Cardiac fibroblast (primary cell): Measurements from ENCODE around the gene LAD1.

Experiments used
- DNase-seq, 2 donors: peaks; one replicate each; pipeline versions ENCODE4 v3.0.0 to v3.0.0-alpha.2; 2010; ENCODE audit warnings: low read depth in 2 of 2
- H3K4me3 ChIP-seq, 2 donors: replicated peaks in 1 of 2; 1 replicate in 1 of 2; 2 replicates in 1 of 2; pipeline ENCODE4 v1.5.1; 2011; ENCODE audit warnings: low read depth in 2 of 2, low read length in 2 of 2, mild to moderate bottlenecking in 2 of 2, moderate library complexity in 1 of 2
- CTCF ChIP-seq: IDR thresholded peaks from one replicate; pipeline ENCODE4 v1.5.1; 2011; ENCODE audit warnings: low read depth, mild to moderate bottlenecking, low read length, inconsistent platforms

The LAD1 gene

GRCh38 chr1:201426479-201427310 lies 27.6 kb upstream of the LAD1 start:
- DNase-seq, result no peak
- no peak overlapping the region for H3K4me3 ChIP-seq
- no peak for TF ChIP-seq CTCF

- H3K4me3 ChIP-seq, result no peak overlapping the region
- TF ChIP-seq CTCF, result no peak
- no peak for DNase-seq
These were observed 25.0 kb upstream of the LAD1 start for GRCh38 chr1:201424146-201424545.

- no peak for TF ChIP-seq CTCF
- H3K4me3 ChIP-seq, result no peak overlapping the region
- DNase-seq, result no peak
These were observed 24.5 kb upstream of the LAD1 start for GRCh38 chr1:201423655-201424054.

GRCh38 chr1:201422436-201423030 lies 23.4 kb upstream of the LAD1 start:
- H3K4me3 ChIP-seq, result no peak overlapping the region
- TF ChIP-seq CTCF, result no peak
- no peak for DNase-seq

- no peak for DNase-seq
- TF ChIP-seq CTCF, result no peak
- no peak overlapping the region for H3K4me3 ChIP-seq
These were observed 22.9 kb upstream of the LAD1 start for GRCh38 chr1:201422026-201422425.

- TF ChIP-seq CTCF, result no peak
- no peak overlapping the region for H3K4me3 ChIP-seq
- no peak for DNase-seq
These were observed 21.9 kb upstream of the LAD1 start for GRCh38 chr1:201421041-201421440.

GRCh38 chr1:201420608-201421002 lies 21.5 kb upstream of the LAD1 start:
- no peak for TF ChIP-seq CTCF
- DNase-seq, result no peak
- no peak overlapping the region for H3K4me3 ChIP-seq
